A673 (cell line): ENCODE data around the gene ADK. TPM values are rescaled to one million over a fixed set of nuclear protein-coding genes. Genes with fewer than 3 reads are reported as not detected.

Source experiments
- BruUV-seq: library from RNA; stranded (reverse); fragments of 400-500 nt; replicated peaks from 2 replicates; lab custom pipeline; 2021; lab: Mats Ljungman, UMichigan
- CTCF ChIA-PET: fragments of 300-600 bp; sonication (Branson Sonifier 250); formaldehyde crosslinking; loops from one replicate; lab custom pipeline; 2022; ENCODE audit warnings: antibody characterized with exemption; lab: Charles Lee
- POLR2A ChIA-PET: fragments of 300-600 bp; sonication (Branson Sonifier 250); formaldehyde crosslinking; loops from one replicate; lab custom pipeline; 2022; ENCODE audit warnings: antibody characterized with exemption; ENCODE audit not compliant: low non-redundant PET; lab: Charles Lee
- DNase-seq: peaks from one replicate; pipeline ENCODE4 v3.0.0-alpha.2; 2015; ENCODE audit warnings: low spot score
- H3K27ac ChIP-seq: fragments of 200-600 bp; sonication (generic); 2 replicates; pipeline ENCODE4 v1.5.1; 2016; ENCODE audit warnings: mixed run types, low read depth, mild to moderate bottlenecking, mixed read lengths, antibody characterized with exemption, low read length; ENCODE audit not compliant: poor library complexity, severe bottlenecking
- H3K27me3 ChIP-seq: fragments of 200-600 bp; sonication (generic); replicated peaks from 2 replicates; pipeline ENCODE4 v1.6.1; 2017; ENCODE audit warnings: mixed run types, low read depth, mild to moderate bottlenecking, mixed read lengths, antibody characterized with exemption, low read length; ENCODE audit not compliant: insufficient read depth, poor library complexity
- H3K36me3 ChIP-seq: fragments of 200-600 bp; sonication (generic); 2 replicates; pipeline ENCODE4 v1.6.1; 2016; ENCODE audit warnings: mixed run types, mild to moderate bottlenecking, mixed read lengths, antibody characterized with exemption, low read length; ENCODE audit not compliant: insufficient read depth, poor library complexity, severe bottlenecking
- H3K4me1 ChIP-seq: fragments of 200-600 bp; sonication (generic); 2 replicates; pipeline ENCODE4 v1.6.1; 2017; ENCODE audit warnings: mixed run types, mild to moderate bottlenecking, mixed read lengths, antibody characterized with exemption, low read length; ENCODE audit not compliant: insufficient read depth, poor library complexity, severe bottlenecking
- H3K4me3 ChIP-seq: fragments of 200-600 bp; sonication (generic); 2 replicates; pipeline ENCODE4 v1.5.1; 2016; ENCODE audit warnings: low read depth, mixed run types, mild to moderate bottlenecking, mixed read lengths, low read length; ENCODE audit not compliant: poor library complexity, severe bottlenecking
- H3K9me3 ChIP-seq: fragments of 200-600 bp; sonication (generic); 2 replicates; pipeline ENCODE4 v1.6.1; 2016; ENCODE audit warnings: mixed run types, low read depth, mild to moderate bottlenecking, mixed read lengths, antibody characterized with exemption, low read length; ENCODE audit not compliant: poor library complexity, severe bottlenecking
- EZH2 ChIP-seq: fragments of 200-600 bp; sonication (generic); IDR thresholded peaks from 2 replicates; pipeline ENCODE4 v1.6.1; 2017; ENCODE audit warnings: borderline replicate concordance, low read depth, mild to moderate bottlenecking, mixed read lengths, antibody characterized with exemption, low read length; ENCODE audit not compliant: poor library complexity, severe bottlenecking
- intact Hi-C: fragments of 100-400 bp; cut with micrococcal nuclease; formaldehyde crosslinking; loops from one replicate; pipeline ENCODE4 v1.10.0; 2022; ENCODE audit not compliant: unreplicated experiment
- total RNA-seq: library from RNA; stranded (reverse); gene quantifications from 2 replicates; pipeline ENCODE4 v1.2.3, GENCODE V29; 2021
- TF ChIP-seq, protein P1 (sequence below): fragments of 300-800, 200-600 bp; sonication (generic); conservative IDR thresholded peaks from 2 replicates; pipeline ENCODE4 v1.5.1; 2017; ENCODE audit warnings: low read depth, mild to moderate bottlenecking, antibody characterized with exemption, low read length, moderate library complexity, mixed read lengths

The ADK gene
- total RNA-seq, 1 experiment from 2014 or later = 49.0 TPM

DNA sequence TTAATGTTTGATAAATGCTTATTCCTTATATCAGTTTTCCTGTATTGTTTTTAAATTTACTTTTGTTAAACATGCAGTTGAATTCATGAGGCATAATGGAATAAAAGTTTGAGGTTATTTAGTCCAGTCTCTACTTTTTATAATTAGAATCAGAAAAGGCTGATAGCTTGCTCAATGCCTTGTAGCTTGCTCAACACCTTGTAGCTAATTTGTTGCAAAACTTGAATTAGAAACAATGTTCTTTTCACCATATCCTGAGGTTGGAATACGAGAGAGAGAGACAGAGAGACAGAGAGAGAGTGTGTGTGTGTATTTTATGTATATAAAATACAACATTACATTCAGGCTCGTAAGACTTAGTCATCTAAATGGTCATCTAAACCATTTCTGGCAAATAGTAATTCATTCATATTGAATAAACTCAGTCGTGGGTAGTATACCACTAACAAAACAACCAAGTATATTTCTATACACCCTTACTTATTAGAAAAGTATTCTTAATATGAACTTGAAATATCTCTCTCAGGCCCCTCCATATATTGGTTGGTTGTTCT lies 243.5 kb downstream of the ADK start:
- TF ChIP-seq, protein P1, sequence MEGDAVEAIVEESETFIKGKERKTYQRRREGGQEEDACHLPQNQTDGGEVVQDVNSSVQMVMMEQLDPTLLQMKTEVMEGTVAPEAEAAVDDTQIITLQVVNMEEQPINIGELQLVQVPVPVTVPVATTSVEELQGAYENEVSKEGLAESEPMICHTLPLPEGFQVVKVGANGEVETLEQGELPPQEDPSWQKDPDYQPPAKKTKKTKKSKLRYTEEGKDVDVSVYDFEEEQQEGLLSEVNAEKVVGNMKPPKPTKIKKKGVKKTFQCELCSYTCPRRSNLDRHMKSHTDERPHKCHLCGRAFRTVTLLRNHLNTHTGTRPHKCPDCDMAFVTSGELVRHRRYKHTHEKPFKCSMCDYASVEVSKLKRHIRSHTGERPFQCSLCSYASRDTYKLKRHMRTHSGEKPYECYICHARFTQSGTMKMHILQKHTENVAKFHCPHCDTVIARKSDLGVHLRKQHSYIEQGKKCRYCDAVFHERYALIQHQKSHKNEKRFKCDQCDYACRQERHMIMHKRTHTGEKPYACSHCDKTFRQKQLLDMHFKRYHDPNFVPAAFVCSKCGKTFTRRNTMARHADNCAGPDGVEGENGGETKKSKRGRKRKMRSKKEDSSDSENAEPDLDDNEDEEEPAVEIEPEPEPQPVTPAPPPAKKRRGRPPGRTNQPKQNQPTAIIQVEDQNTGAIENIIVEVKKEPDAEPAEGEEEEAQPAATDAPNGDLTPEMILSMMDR = no peak
- no peak for TF ChIP-seq EZH2
- H3K27ac ChIP-seq = no peak overlapping the region
- ChIA-PET CTCF (no interaction called here), POLR2A (no interaction called here)
- no peaks in the 10 kb centered on the region for H3K9me3 ChIP-seq
- intact Hi-C loops = no loop called here
- H3K36me3 ChIP-seq = no peaks in the 10 kb centered on the region
- no TSS peak for BruUV-seq
- no peak for DNase-seq
- H3K4me1 ChIP-seq = no peaks in the 10 kb centered on the region
- no peaks in the 10 kb centered on the region for H3K27me3 ChIP-seq
- H3K4me3 ChIP-seq = no peak overlapping the region

DNA sequence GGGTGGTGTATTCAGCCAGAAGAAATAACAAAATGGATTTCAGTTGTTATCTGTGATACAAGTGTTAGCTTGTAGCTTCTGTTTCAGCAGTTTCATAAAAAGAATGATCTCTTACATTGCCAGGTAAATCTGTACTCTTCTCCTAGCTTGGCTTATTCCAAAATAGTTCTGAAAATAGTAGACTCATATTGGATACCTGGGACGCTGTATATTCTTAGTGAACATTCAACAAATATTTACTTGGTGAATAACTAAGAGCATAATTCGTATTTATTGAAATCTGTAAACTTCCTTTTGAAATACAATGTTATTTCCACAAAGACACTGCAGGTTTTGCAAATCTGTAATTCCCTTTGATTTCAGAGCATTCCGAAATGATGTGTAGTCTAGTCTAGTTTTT lies 249.2 kb downstream of the ADK start:
- Histone ChIP-seq H3K36me3 (no peaks in the 10 kb centered on the region), H3K4me1 (no peaks in the 10 kb centered on the region), H3K27ac (no peak overlapping the region), H3K4me3 (no peak overlapping the region), H3K9me3 (no peaks in the 10 kb centered on the region), H3K27me3 (no peaks in the 10 kb centered on the region)
- POLR2A ChIA-PET = no interaction called here
- DNase-seq = no peak
- TF ChIP-seq EZH2 = no peak
- TF ChIP-seq, protein P1 = no peak
- no TSS peak for BruUV-seq
- intact Hi-C loops = no loop called here
- CTCF ChIA-PET = no interaction called here

DNA sequence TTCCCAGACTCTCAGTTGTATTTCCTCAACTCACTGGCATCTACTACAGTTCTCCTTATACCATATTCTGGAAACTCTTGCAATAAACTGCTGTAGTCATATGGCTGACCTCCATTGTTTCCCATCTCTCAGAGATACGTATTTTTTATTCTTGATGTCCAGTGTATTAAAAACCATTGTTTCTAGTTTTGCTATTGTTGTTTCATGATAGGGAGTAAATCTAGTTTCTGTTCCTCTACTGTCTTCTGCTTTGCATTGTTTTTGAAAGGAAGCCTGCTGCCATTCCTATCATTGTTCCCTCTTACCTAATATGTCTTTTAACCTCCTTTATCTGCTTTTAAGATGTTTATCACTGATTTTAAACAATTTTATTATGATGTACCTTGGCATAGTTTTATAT lies 255.0 kb downstream of the ADK start:
- TF ChIP-seq, protein P1 = no peak
- no peak for TF ChIP-seq EZH2
- Histone ChIP-seq H3K36me3 (no peaks in the 10 kb centered on the region), H3K4me3 (no peak overlapping the region), H3K27ac (no peak overlapping the region), H3K27me3 (no peaks in the 10 kb centered on the region), H3K4me1 (no peaks in the 10 kb centered on the region), H3K9me3 (no peaks in the 10 kb centered on the region)
- POLR2A ChIA-PET = no interaction called here
- BruUV-seq = no TSS peak
- intact Hi-C loops = no loop called here
- DNase-seq = no peak
- CTCF ChIA-PET = no interaction called here
